Liver (tissue), 9 donors: Measurements from ENCODE around the gene KLHL15. TPM values are rescaled to one million over a fixed set of nuclear protein-coding genes. Genes with fewer than 3 reads are reported as not detected.

Experiments used
- DNase-seq: peaks from one replicate; pipeline ENCODE4 v3.0.0-alpha.2; 2017; ENCODE audit warnings: low spot score
- H3K27ac ChIP-seq, 2 donors: one replicate each; pipeline ENCODE4 v1.7.0; 2013; ENCODE audit warnings: inconsistent platforms in 2 of 2, low read length in 2 of 2, control low read depth in 1 of 2, low read depth in 1 of 2, mild to moderate bottlenecking in 1 of 2
- H3K27me3 ChIP-seq, 4 donors: one replicate each; pipeline versions ENCODE4 v1.6.1 to v1.7.0; 2013; ENCODE audit warnings: low read length in 3 of 4, inconsistent platforms in 1 of 4, mild to moderate bottlenecking in 1 of 4, moderate library complexity in 1 of 4; ENCODE audit not compliant: control insufficient read depth in 4 of 4, insufficient read depth in 4 of 4
- H3K36me3 ChIP-seq, 4 donors: one replicate each; pipeline versions ENCODE4 v1.6.1 to v1.7.0; 2013; ENCODE audit warnings: low read length in 3 of 4, mild to moderate bottlenecking in 3 of 4, low read depth in 1 of 4, moderate library complexity in 1 of 4; ENCODE audit not compliant: control insufficient read depth in 4 of 4, insufficient read depth in 3 of 4
- H3K4me1 ChIP-seq, 4 donors: one replicate each; pipeline versions ENCODE4 v1.6.1 to v1.7.0; 2013; ENCODE audit warnings: low read length in 3 of 4, mild to moderate bottlenecking in 3 of 4, moderate library complexity in 1 of 4; ENCODE audit not compliant: control insufficient read depth in 4 of 4, insufficient read depth in 4 of 4
- H3K4me3 ChIP-seq, 3 donors: one replicate each; pipeline versions ENCODE4 v1.6.1 to v1.7.0; 2013; ENCODE audit warnings: low read length in 3 of 3, control low read depth in 1 of 3, low read depth in 1 of 3, mild to moderate bottlenecking in 1 of 3
- H3K9ac ChIP-seq, 2 donors: one replicate each; pipeline ENCODE4 v1.7.0; 2013; ENCODE audit warnings: low read length in 2 of 2, mild to moderate bottlenecking in 2 of 2, moderate library complexity in 2 of 2, control low read depth in 1 of 2, low read depth in 1 of 2
- H3K9me3 ChIP-seq, 4 donors: one replicate each; pipeline versions ENCODE4 v1.6.1 to v1.7.0; 2013; ENCODE audit warnings: low read length in 3 of 4; ENCODE audit not compliant: control insufficient read depth in 4 of 4
- ATF3 ChIP-seq: IDR thresholded peaks from 2 replicates; pipeline ENCODE4 v1.6.1; 2016; ENCODE audit warnings: antibody characterized with exemption
- CTCF ChIP-seq: fragments of 150-350 bp; IDR thresholded peaks from 2 replicates; pipeline ENCODE4 v1.5.1; 2017; ENCODE audit warnings: improper control_type of control experiment, low read depth, low read length; ENCODE audit not compliant: missing input control
- EGR1 ChIP-seq, 2 donors: IDR thresholded peaks; 2 replicates each; pipeline ENCODE4 v1.6.1; 2016 to 2018; ENCODE audit warnings: antibody characterized with exemption in 2 of 2, low read depth in 2 of 2
- FOXA1 ChIP-seq: IDR thresholded peaks from 2 replicates; pipeline ENCODE4 v1.6.1; 2016; ENCODE audit warnings: antibody characterized with exemption
- FOXA2 ChIP-seq: IDR thresholded peaks from 2 replicates; pipeline ENCODE4 v1.6.1; 2016; ENCODE audit warnings: antibody characterized with exemption
- GABPA ChIP-seq, 2 donors: IDR thresholded peaks in 1 of 2; conservative IDR thresholded peaks in 1 of 2; 2 replicates each; pipeline ENCODE4 v1.6.1; 2016; ENCODE audit warnings: antibody characterized with exemption in 2 of 2, mild to moderate bottlenecking in 1 of 2, moderate library complexity in 1 of 2
- HNF4A ChIP-seq, 2 donors: conservative IDR thresholded peaks; 2 replicates each; pipeline ENCODE4 v1.6.1; 2016; ENCODE audit warnings: antibody characterized with exemption in 2 of 2, mild to moderate bottlenecking in 2 of 2
- HNF4G ChIP-seq: IDR thresholded peaks from 2 replicates; pipeline ENCODE4 v1.6.1; 2016; ENCODE audit warnings: antibody characterized with exemption
- JUND ChIP-seq, 2 donors: IDR thresholded peaks; 2 replicates each; pipeline ENCODE4 v1.6.1; 2016; ENCODE audit warnings: antibody characterized with exemption in 2 of 2
- MAX ChIP-seq: IDR thresholded peaks from 2 replicates; pipeline ENCODE4 v1.6.1; 2016; ENCODE audit warnings: antibody characterized with exemption
- NR2F2 ChIP-seq: IDR thresholded peaks from 2 replicates; pipeline ENCODE4 v1.6.1; 2016; ENCODE audit warnings: antibody characterized with exemption
- RAD21 ChIP-seq, 2 donors: IDR thresholded peaks; 2 replicates each; pipeline ENCODE4 v1.6.1; 2016; ENCODE audit warnings: antibody characterized with exemption in 2 of 2, mild to moderate bottlenecking in 2 of 2
- REST ChIP-seq: IDR thresholded peaks from 2 replicates; pipeline ENCODE4 v1.6.1; 2016; ENCODE audit warnings: antibody characterized with exemption, mild to moderate bottlenecking
- RXRA ChIP-seq, 2 donors: IDR thresholded peaks; 2 replicates each; pipeline ENCODE4 v1.6.1; 2017 to 2018; ENCODE audit warnings: antibody characterized with exemption in 2 of 2, mild to moderate bottlenecking in 1 of 2
- TAF1 ChIP-seq: conservative IDR thresholded peaks from 2 replicates; pipeline ENCODE4 v1.6.1; 2016; ENCODE audit warnings: antibody characterized with exemption, mild to moderate bottlenecking
- YY1 ChIP-seq: IDR thresholded peaks from 2 replicates; pipeline ENCODE4 v1.6.1; 2016; ENCODE audit warnings: antibody characterized with exemption, mild to moderate bottlenecking
- WGBS: extraction: QIAGEN DNeasy Blood & Tissue Kit; methylation state at CpG from one replicate; pipeline ENCODE4 v1.1.7; 2013; 5-methylcytosine and 5-hydroxymethylcytosine counted together
- polyA plus RNA-seq, 2 donors: library from polyadenylated mRNA; stranded (reverse) in 1 of 2; unstranded in 1 of 2; fragments of 200-250 nt in 1 of 2; fragments of >200 nt in 1 of 2; fragmentation: Nextera tagmentation in 1 of 2; extraction: Ambion mirVana in 1 of 2; gene quantifications; one replicate each; pipeline versions ENCODE4 v1.2.1 to v1.2.3, GENCODE V29; 2013 to 2015
- total RNA-seq, 2 donors: library from RNA; depleted of rRNA; stranded (reverse); fragments of >200 nt; gene quantifications; one replicate each; pipeline ENCODE4 v1.2.3, GENCODE V29; 2014
- donor health status: healthy.
- donor health status: healthy.
- donor health status: healthy.
- donor health status: healthy.
- donor health status: healthy.

KLHL15 gene
- total and polyA plus RNA-seq, 4 donors = 1.4 to 10.6 (median 6.1) TPM

GRCh38 chrX:24027985-24028384 is 999 bp upstream of the KLHL15 start:
- Histone ChIP-seq H3K27ac (no peak overlapping the region), H3K27me3 (no peaks in the 10 kb centered on the region), H3K4me3 (no peak overlapping the region), H3K9me3 (no peaks in the 10 kb centered on the region), H3K9ac (no peak overlapping the region), H3K36me3 (no peaks in the 10 kb centered on the region), H3K4me1 (no peaks in the 10 kb centered on the region)
- DNase-seq = no peak
- TF ChIP-seq GABPA (IDR thresholded peaks at IDR 0.05 in 1 of 2, conservative IDR thresholded peaks at IDR 0.05 in 1 of 2) = no peak
- TF ChIP-seq MAX = no peak
- TF ChIP-seq TAF1 = no peak
- TF ChIP-seq NR2F2 = no peak
- no peak for TF ChIP-seq CTCF
- TF ChIP-seq FOXA1 = no peak
- no peak for TF ChIP-seq RAD21 (IDR thresholded peaks at IDR 0.05)
- no peak for TF ChIP-seq EGR1 (IDR thresholded peaks at IDR 0.05; ENCODE audit: low read depth in 2 of 2)
- no peak for TF ChIP-seq FOXA2
- TF ChIP-seq JUND (IDR thresholded peaks at IDR 0.05) = no peak
- 97% methylated on average over 6 of the region's 6 CpGs for WGBS

- Histone ChIP-seq H3K4me3 (peak overlapping the region; percentile 53 to 74 (median 56)), H3K9ac (peak overlapping the region; percentile 25 to 64), H3K4me1 (no peaks in the 10 kb centered on the region), H3K27ac (peak overlapping the region; percentile 96 to 97), H3K9me3 (no peaks in the 10 kb centered on the region), H3K36me3 (peaks cover 0 to 2% (median 0%) of the 10 kb centered on the region in 4 donors), H3K27me3 (no peaks in the 10 kb centered on the region)
- no peak for DNase-seq
- TF ChIP-seq FOXA2 = no peak
- no peak for TF ChIP-seq MAX
- peak; percentile 92 for TF ChIP-seq YY1
- no peak for TF ChIP-seq HNF4G
- TF ChIP-seq FOXA1 = no peak
- 4% methylated on average over 13 of the region's 13 CpGs for WGBS
These were observed 554 bp downstream of the KLHL15 start for GRCh38 chrX:24026432-24026831.

GRCh38 chrX:24025741-24026403 is 1.1 kb downstream of the KLHL15 start:
- H3K27me3 ChIP-seq = no peaks in the 10 kb centered on the region
- H3K4me3 ChIP-seq = peak overlapping the region; percentile 56 to 74 (median 61)
- H3K4me1 ChIP-seq = no peaks in the 10 kb centered on the region
- H3K27ac ChIP-seq = peak overlapping the region; percentile 96 to 97
- TF ChIP-seq JUND (IDR thresholded peaks at IDR 0.05) = peak; percentile 61
- peak; percentile 82 for TF ChIP-seq ATF3
- peak; percentile 37 for TF ChIP-seq TAF1
- TF ChIP-seq YY1 = no peak
- TF ChIP-seq HNF4A (conservative IDR thresholded peaks at IDR 0.05) = peak; percentile 41 to 44
- TF ChIP-seq FOXA1 = no peak
- peak; percentile 16 for TF ChIP-seq REST
- peak in 1 of 2 donors; percentile 4 for TF ChIP-seq RXRA (IDR thresholded peaks at IDR 0.05)
- H3K9ac ChIP-seq = peak overlapping the region; percentile 60 to 64
- no peaks in the 10 kb centered on the region for H3K9me3 ChIP-seq
- under 1% methylated on average over 46 of the region's 46 CpGs for WGBS
- peaks cover 0 to 2% (median 0%) of the 10 kb centered on the region in 4 donors for H3K36me3 ChIP-seq
- no peak for DNase-seq
